ENCODE results near the gene TRIM31. TPM values are rescaled to one million over a fixed set of nuclear protein-coding genes. Genes with fewer than 3 reads are reported as not detected.

The TRIM31 gene
- total and polyA plus RNA-seq, 8 donors, result 0.14 to 0.22 (median 0.16) TPM; not detected in 1

DNA sequence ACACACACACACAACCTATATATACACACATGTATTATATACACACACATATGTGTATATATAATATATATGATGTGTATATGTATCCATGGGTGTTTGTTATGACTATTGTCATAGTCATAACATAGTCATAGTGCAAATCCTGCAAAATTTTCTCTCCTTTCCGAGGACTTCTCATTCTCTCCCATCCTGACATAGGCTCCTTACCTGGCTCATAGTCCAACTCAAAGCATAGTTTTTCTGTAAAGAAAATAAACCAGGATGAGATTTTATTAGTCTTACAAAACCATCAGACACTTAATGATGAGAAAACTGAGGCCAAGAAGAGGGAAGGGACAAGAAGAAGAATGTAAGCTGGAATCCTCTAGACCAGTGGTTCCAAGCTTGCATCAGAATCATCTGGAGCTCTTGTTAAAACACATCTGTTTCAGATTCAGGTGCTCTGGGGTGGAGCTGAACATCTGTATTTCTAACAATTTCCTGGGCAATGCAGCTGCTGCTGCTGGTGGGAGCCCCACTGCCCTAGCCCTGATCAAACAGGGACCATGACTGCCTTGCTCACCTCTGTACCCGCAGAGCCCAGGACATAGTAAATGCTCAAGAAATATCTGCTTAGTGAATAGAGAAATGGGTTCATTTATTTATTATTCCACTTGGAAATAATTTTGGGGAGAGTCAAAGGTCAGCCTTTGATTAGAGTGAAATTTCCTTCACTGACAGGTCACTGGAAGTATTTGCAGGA, 42.8 kb upstream of the TRIM31 start:
- peaks cover 0 to 5% (median 0%) of the 10 kb centered on the region in 3 donors for H3K4me1 ChIP-seq
- H3K36me3 ChIP-seq, result no peaks in the 10 kb centered on the region
- no peaks in the 10 kb centered on the region for H3K9me3 ChIP-seq
- intact Hi-C loops (cut with DNase I), result no loop called here
- 81 to 82% methylated on average over 2 of the region's 2 CpGs for WGBS, 2 donors
- H3K27me3 ChIP-seq, result no peaks in the 10 kb centered on the region
- DNase-seq (no peak), FAIRE-seq (no peak), ATAC-seq (peak in 1 of 4 donors; percentile 12)
- H3K4me3 ChIP-seq, result no peak overlapping the region
- no peak overlapping the region for H3K27ac ChIP-seq
- TF ChIP-seq, protein P1, sequence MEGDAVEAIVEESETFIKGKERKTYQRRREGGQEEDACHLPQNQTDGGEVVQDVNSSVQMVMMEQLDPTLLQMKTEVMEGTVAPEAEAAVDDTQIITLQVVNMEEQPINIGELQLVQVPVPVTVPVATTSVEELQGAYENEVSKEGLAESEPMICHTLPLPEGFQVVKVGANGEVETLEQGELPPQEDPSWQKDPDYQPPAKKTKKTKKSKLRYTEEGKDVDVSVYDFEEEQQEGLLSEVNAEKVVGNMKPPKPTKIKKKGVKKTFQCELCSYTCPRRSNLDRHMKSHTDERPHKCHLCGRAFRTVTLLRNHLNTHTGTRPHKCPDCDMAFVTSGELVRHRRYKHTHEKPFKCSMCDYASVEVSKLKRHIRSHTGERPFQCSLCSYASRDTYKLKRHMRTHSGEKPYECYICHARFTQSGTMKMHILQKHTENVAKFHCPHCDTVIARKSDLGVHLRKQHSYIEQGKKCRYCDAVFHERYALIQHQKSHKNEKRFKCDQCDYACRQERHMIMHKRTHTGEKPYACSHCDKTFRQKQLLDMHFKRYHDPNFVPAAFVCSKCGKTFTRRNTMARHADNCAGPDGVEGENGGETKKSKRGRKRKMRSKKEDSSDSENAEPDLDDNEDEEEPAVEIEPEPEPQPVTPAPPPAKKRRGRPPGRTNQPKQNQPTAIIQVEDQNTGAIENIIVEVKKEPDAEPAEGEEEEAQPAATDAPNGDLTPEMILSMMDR (IDR thresholded peaks at IDR 0.05), result no peak

- WGBS, 2 donors, result 40 to 44% methylated on average over 12 of the region's 12 CpGs
- FAIRE-seq, result no peak
These were observed 42.0 kb upstream of the TRIM31 start for GRCh38 chr6:30154709-30155519.

DNA sequence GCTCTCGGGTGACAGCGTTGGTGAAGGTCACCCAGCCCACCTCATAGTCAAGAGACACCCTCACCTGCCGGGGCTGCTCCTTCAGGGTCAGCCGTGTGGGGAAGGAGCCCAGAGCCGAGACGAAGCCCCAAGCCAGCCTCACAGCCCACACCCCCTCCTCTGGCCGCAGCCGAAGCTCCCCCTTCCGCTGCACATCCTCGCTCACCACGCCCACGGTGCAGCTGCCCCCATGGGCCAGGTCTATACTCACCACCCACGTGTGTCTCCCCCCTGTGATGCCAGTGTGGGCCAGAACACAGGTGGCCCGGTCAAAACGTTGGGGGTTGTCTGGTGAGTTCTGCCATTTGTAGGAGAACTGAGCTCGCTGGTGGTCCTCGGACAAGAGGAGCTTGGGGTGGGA, 41.2 kb upstream of the TRIM31 start:
- FAIRE-seq (no peak), ATAC-seq (no peak), DNase-seq (no peak)
- Histone ChIP-seq H3K36me3 (no peaks in the 10 kb centered on the region), H3K27me3 (no peaks in the 10 kb centered on the region), H3K4me3 (no peak overlapping the region), H3K27ac (no peak overlapping the region), H3K9me3 (no peaks in the 10 kb centered on the region), H3K4me1 (peaks cover 0 to 5% (median 0%) of the 10 kb centered on the region in 3 donors)
- WGBS, 2 donors, result 66 to 78% methylated on average over 17 of the region's 17 CpGs
- intact Hi-C loops (cut with DNase I), result no loop called here
- TF ChIP-seq, protein P1 (IDR thresholded peaks at IDR 0.05), result no peak

More at GRCh38 chr6:30154709-30155519, 42.0 kb upstream of the TRIM31 start:
- DNase-seq (no peak), ATAC-seq (peak; percentile 48 to 74 (median 67))
- Histone ChIP-seq H3K4me1 (peaks cover 0 to 5% (median 0%) of the 10 kb centered on the region in 3 donors), H3K9me3 (no peaks in the 10 kb centered on the region), H3K27me3 (no peaks in the 10 kb centered on the region), H3K27ac (peak overlapping the region in 1 of 4 donors; percentile 1), H3K4me3 (no peak overlapping the region), H3K36me3 (no peaks in the 10 kb centered on the region)
- intact Hi-C loops (cut with DNase I), result no loop called here
- TF ChIP-seq, protein P1 (IDR thresholded peaks at IDR 0.05), result no peak

- DNase-seq (no peak), ATAC-seq (no peak), FAIRE-seq (no peak)
- TF ChIP-seq, protein P1 (IDR thresholded peaks at IDR 0.05), result no peak
- H3K4me3 ChIP-seq, result no peak overlapping the region
- WGBS, 2 donors, result 70 to 86% methylated on average over 3 of the region's 3 CpGs
- no peaks in the 10 kb centered on the region for H3K27me3 ChIP-seq
- no peaks in the 10 kb centered on the region for H3K9me3 ChIP-seq
- H3K27ac ChIP-seq, result no peak overlapping the region
- intact Hi-C loops (cut with DNase I), result no loop called here
- no peaks in the 10 kb centered on the region for H3K36me3 ChIP-seq
- H3K4me1 ChIP-seq, result peaks cover 0 to 5% (median 0%) of the 10 kb centered on the region in 3 donors
These were observed 40.2 kb upstream of the TRIM31 start for GRCh38 chr6:30152910-30153610.

Data from pancreas (tissue), 10 donors.